HG02642 (cell line): Measurements from ENCODE around the gene EFCAB9.
"Not testable (repeated sequence)": the region's sequence is repeated elsewhere in the genome, so short reads cannot be mapped to it uniquely, and the experiment has no call there.

Source experiments
- ATAC-seq: cut with Tn5 transposase; IDR thresholded peaks from one replicate; pipeline ENCODE4 v1.9.1; 2021; ENCODE audit warnings: mild to moderate bottlenecking; ENCODE audit not compliant: unreplicated experiment, poor library complexity

EFCAB9 gene

DNA sequence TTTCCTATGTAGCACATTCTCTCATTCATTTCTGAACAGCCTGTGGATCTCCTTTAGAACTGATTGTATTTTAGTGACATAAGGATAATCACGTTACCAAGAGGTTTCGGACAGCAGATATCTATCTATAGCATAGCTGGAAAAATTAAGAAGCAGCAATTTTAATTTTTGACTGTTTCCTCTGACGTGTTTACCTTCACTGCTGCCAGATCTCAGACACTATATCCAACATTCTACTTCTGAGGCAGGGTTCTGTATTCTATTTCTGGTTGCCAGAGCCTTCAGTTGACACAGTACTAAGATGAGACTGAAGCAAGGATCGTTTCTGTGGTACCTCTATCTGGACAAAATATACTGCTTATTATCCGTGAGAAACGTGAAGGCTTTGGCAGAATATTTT lies at the start of gene EFCAB9:
EFCAB9 (plus strand) TSS at position 301 of the 400 bp plus-strand sequence; CDS start at position 302, 1 bp downstream.
- no peak for ATAC-seq

DNA sequence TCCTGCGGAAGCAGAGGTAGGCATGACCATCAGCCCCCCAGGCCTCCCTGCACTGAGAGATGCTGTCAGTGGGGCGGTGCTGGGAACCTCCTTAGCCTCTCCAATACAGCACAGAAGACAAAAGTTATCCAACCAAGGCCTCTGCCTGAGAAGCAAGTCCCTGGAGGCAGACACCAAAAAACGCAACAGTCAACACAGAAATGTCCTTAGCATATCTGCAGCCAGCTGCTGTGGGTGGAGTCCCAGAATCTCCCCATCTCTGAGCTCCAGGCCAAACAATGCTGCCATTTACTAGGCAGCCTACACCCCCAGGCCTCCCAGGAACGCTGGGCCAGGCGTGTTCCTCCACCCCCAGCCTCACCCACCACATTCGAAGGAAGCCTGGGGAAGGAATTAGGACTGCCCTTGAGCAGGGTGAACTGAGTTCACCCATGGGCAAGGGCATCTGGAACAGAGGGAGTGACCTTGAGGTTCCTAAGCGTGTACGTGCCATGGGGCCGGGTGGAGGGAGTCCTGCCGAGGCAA lies 49.6 kb upstream of the EFCAB9 start:
- ATAC-seq = peak; percentile 66

DNA sequence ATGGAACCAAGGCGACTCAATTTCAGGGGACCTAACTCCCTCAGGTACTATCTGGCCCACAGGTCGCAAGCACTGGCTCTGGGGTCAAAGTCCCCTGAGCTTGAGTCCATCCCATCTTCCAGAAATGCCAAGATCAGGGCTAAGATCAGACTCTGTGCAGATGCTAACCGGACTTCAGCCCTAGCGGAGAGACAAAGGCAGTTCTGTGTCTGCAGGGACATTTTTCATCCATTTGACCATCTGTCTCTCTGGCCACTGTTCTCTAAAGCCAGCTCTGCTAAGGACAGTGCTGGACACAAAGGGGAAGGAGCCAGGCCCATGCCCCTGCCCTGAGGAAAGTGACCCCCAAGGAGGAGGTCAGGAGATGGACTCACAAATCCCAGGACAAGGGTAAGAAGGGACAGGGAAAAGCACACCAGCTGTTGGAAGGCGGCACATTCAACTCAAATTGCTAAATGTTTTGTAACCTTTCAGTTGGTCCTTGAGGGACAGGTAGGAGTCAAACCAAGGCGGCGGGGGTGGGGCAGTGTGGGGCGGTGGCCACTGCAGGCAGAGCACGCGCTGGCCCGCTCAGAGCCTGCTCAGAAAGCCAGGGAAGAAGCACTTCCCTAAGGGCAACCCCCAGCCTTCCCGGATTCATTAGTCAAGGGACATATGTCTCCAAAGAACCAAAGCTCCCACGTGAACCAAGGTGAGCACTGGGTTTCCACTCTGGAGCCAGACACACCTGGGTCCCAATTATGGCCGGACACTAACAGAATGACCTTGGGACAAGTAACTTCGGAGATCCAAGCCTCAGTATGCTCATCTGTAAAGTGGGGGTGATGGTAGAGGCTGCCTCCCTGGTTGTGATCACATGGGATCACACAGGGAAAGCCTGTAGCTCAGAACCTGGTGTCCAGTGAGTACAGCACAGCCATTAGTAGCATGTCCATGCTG lies 48.8 kb upstream of the EFCAB9 start:
- ATAC-seq = no peak

DNA sequence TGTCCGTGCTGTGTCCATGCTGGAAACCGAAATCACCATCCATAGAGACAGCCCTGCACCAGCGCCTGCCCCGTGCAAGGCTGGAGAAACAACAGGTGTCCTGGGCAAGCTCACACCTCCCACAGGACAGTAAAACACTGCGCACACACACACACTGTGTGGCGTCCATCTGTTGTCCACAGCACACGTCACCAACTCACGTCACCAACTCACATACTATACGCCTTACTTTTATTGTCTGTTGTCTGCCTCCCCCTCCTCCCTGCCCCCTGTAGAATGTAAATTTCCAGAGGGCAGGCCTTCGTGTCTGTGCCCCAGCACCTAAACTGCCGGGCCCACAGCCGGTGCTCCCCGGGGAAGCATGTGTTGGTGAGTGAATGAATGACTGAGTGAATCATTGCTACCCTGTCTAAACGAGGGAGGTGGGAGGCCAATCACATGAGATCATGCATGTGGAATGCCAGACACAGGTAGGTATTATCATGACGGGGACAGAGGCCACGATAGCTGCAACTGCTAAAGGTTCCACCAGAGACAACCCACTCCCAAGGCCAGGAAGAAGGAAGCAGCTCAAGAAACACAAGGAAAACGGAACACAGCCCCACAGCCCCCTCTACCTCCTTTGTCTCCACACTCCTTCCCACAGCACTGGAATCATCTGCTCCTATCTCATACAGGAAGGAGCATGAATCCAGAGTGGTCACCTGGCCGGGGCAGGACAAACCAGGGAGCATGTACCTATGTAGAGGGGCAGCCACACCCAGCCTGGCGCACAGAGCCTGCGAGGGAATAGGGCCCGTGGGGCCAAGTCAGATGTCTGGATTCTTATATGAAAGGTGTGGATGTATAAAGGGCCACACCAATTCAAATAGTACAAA lies 47.9 kb upstream of the EFCAB9 start:
- ATAC-seq = no peak

DNA sequence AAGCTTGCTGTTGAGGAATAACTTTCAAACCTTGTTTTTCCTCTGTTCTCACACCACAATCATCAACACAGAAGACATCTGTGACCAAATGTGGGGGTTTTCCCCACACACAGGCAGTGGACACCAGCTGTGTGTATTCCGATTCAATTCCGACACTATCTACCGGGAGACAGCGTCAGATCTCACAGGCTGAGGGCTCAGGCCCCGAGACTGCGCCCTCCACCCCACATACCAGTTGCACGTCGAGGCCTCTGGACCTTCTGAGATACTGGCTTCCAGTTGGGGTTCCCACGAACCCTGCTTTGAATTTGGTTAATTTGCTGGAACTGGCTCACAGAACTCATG lies 47.3 kb upstream of the EFCAB9 start:
- ATAC-seq = no peak

DNA sequence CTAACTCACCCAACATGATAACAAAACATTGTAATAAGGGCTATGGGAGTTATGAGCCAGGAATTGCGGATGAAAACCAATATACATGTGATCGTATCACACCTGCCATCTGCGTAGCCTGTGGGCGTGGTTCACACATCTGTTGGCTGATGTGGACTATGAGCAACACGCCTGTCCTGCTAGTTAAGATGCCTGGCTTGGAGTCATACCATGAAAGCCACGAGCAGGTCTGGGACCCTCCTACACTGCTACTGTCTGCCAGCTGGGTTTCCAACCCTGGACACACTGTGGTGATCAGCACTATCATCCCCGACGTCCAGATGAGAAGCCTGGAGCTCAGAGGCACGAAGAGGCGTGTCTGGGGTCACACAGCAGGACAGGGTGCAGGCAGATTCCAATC lies 46.1 kb upstream of the EFCAB9 start:
- ATAC-seq = no peak

DNA sequence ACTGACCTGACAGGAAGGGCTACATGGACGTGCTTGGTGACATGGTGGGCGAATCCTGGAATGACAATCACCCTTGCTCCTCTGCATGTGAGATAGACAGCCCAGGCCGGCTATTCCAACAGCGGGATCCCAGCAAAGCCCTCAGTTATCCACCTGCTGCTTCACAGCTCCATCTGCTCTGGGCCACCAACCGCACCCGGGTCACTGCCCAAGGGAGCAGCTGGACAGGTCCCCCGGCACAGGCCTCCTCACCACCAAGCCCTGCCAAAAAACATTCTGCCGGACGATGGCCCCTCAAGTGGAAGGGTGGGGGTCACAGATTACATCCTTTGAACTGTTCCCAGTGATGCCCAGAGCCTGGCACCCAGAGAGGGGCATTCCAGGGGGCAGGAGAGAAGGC lies 45.6 kb upstream of the EFCAB9 start:
- no peak for ATAC-seq

DNA sequence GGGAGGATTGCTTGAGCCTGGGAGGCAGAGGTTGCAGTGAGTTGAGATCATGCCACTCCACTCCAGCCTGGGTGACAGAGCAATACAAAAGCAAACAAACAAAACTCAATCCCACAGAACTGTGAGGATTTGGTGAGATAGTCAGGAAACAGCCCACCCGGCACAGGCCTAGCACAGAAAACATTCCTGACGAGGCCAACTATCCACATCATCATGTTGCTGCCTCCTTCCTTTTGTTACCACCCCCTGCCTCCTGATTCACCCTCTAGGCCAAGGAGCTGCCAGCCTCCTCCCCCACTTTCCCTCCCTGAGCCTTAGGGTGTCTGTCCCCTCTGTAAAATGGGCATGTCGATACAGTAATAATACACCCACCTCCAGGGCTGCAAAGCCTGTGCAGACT lies 44.9 kb upstream of the EFCAB9 start:
- no peak for ATAC-seq

DNA sequence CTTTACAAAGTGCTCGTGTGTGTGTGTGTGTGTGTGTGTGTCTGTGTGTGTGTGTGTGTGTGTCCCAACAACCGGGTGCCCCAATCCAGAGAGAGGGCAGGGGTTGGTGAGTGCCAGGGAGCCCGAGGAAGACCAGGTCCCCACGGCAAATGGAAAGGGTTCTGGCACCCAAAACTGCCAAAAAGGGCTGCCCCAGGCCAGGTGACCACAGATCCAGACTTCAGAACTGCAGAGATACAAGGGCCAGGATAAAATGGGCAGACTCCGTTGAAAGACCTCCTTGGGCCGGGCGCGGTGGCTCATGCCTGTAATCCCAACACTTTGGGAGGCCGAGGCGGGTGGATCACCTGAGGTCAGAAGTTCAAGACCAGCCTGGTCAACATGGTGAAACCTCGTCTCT lies 44.5 kb upstream of the EFCAB9 start:
- not testable (repeated sequence) for ATAC-seq

DNA sequence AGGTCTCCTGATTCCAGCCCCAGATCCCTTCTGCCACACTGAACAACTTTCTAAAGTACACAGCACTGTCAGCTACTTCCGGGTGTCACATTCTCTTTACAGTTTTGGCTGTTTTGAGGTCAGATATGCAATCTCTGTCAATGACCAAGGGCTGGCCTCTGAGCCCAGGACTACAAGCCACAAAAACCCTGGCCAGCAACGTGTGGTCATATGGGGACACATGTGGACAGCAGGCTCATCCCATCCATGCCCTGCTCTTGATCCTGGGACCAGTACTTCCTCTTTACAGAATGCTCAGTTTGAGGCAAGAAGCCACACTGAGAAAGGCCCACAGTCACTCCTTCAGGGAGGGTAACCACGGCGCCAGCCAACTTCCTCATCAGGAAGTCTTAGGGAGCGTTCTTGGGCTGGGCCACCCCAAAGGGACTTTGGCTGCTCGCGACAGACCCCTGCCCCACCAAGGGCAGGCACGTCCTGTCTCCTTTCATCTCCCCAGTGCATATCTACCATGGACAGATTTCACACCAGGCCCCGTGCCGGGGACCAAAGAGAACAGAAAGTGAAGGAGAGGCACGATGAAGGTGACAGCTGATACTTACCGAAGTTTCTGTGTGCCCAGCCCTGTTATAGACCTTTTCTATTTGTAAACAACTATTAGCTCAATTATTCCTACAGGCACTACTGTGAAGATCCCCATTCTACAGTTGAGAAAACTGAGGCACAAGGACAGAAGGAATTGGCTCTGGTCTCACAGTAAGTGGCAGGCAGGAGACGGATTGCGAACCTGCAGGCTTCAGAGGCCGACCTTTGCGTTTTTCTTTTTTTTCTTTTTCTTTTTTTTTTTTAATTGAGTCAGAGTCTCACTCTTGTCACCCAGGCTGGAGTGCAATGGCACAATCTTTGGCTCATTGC lies 43.2 kb upstream of the EFCAB9 start:
- ATAC-seq = peak; percentile 62

DNA sequence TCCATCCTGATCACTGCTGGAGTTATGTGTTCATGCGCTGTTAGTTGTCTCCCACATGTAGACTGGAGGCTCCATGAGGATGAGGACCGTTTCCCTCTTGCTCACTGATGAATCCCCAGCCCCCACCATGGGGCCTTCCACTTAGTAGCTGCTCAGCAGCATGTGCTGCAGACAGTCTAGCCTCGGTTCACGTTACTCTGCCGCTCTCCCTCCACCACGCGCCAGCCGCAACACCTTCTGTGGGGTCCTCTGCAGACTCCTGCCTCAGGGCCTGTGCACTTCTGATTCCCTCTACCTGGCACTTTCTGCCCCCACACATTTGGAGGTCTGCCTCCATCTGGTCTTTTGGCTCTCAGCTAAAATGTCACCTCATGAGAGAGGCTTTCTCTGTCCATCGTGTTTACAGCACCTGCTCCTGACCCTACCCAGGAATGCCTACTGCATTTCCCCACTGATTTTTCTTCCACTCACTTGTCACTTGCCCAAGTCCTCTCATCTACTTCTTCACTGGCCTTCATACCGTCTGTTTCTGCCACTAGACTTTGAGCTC lies 42.2 kb upstream of the EFCAB9 start:
- ATAC-seq = no peak

DNA sequence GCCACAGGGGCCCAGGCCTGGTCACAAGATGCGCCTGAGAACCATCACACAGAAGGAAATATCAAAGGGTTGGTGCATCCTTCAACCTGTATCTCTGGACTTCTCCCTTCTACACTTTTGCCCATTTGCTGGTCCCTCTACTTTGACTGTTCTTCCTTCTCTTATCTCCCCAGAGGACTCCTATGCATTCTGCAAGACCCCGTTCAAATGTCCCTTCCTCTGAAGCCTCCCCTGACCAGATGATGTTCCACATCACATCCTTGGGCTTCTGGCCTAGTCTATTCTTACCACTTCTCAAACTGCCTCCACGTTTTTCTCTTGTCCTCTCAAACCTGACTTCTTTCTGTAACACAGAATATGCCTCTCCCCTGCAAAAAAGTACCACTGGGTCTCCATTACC lies 40.3 kb upstream of the EFCAB9 start:
- no peak for ATAC-seq

DNA sequence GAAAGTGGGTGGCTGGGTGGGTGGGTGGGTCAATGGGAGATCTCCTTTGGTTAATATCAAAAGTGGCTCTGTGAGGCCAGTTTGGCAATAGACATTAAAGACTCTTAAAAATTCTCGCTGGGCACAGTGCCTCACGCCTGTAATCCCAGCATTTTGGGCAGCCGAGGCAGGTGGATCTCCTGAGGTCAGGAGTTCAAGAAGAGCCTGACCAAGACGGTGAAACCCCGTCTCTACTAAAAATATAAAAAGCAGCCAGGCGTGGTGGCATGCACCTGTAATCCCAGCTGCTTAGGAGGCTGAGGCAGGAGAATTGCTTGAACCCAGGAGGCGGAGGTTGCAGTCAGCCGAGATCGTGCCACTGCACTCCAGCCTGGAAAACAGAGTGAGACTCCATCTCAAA lies 38.9 kb upstream of the EFCAB9 start:
- not testable (repeated sequence) for ATAC-seq

DNA sequence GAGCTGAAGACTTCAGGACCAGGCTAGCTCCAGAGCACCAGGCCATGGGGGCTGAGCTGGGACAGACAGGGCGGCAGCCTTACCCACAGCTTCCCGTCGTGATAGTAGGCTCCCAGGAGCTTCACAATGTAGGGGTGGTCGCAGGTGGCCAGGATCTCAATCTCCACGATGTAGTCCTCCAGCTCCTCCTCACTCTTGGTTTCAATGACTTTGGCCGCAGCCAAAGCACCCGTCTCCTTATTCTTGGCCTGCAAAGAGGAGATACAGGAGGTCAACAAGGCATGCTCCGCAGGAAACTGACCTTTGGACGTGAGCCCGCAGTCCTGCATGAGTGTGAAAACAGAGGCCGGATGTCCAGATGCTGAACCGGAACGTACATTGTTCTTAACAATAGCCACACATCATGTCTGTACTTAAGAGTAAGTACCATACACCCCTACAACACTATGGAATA lies 37.4 kb upstream of the EFCAB9 start:
- ATAC-seq = no peak

DNA sequence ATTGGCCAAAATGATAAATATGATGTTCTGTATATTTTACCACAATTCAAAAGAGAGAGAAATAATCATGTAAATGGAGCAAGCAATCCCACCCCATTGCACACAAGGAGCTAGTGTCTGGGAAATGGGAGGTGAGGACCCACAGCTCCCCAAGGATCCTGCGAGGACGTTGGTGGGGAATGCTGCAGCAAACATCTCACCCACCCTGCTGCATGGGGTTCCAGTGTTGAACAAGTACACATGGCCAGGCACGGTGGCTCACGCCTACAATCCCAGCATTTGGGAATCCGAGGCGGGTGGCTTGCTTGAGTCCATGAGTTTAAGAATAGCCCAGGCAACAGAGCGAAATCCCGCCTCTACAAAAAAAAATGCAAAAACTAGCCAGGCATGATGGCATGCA lies 35.0 kb upstream of the EFCAB9 start:
- no peak for ATAC-seq

DNA sequence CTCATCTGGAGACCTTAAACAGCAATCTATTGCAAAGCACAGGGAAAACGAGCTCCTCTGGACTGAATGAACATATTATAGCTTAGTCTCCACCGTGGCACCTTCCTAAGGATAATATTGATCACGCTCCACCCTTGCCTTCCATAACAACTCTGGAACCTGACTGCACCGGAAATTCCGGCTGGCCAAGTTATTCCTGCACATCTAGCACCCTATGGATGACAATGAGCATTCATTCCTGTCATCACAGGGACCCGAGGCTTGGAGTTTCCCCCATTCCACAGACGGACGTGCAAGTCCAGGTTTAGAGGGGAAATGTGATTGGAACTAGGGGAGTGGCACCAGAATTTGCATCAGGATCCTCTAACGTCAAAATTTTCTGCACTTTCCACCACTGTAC lies 33.5 kb upstream of the EFCAB9 start:
- no peak for ATAC-seq

DNA sequence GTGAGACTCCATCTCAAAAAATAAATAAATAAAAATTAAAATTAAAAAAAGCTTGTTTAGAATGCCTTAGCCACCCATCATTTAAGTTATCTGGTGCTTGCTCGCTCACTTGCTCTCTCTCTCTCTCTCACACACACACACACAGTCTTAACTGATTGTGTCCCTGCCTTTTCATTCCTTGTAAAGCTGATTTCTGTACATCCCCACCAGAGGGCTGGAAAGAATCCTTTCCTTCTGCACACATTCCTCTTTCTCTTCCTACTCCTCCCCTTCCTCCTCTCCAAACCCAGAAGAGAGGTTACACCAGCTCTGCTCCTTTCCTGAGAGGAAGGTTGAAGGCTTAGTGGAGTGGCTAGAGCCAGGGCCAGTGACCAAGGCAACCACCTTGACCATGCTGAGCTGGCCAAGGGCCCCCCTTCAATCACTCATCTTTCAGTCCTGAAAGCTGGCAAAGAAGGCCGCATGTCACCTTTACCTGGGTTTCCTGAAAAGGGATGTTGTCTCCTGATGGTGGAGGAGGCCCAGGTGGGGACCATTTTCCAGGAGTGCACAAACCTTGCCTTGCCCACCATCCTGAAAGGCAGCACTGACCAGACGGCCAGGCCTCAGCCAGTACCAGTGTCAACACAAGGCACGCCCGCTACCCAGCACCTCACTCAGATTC lies 31.5 kb upstream of the EFCAB9 start:
- no peak for ATAC-seq

DNA sequence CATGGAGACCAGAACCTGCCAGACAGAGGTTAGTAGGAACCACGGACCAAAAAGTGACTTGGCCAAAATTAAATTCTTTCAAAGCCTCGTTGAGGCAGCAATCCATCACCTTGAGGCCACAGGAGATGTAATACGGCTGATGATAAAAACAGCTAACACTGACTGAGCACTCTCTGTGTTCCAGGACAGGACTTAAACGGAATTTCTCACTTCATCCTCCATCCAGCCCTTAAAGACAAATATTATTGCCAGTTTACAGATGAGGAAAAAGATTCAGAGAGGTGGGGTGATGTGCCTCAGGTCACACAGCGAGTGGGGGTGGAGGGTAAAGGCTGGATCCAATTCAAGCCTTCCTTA lies 31.0 kb upstream of the EFCAB9 start:
- no peak for ATAC-seq

DNA sequence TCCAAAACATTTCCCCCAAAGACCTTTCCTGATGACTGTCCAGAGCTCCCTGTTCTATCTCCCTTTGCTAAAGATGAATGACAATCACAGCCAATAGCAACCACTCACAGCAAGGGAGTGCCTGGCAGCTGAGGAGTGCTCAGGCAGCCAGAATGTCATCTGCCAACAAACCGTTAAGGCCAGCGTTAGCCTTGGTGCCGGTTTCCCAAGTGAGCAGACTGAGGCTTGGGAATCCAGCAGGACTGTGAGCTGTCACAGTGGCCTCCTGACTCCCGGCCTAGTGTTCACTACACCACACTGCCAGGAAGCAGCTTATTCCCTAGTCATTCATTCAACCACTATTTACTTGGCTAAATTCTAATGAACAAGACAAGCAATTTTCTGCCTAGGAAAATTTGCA lies 30.6 kb upstream of the EFCAB9 start:
- no peak for ATAC-seq
